Neural cell (in vitro differentiated cells): ENCODE data around the gene E2F4. TPM values are rescaled to one million over a fixed set of nuclear protein-coding genes. Genes with fewer than 3 reads are reported as not detected.

Experiments
- H2AFZ ChIP-seq: fragments of 200-600, 300-800 bp; sonication (generic), shearing (Covaris generic); 2 replicates; pipeline ENCODE4 v1.6.0; 2014; ENCODE audit warnings: low read depth, mild to moderate bottlenecking, antibody characterized with exemption, low read length, moderate library complexity
- H3F3A ChIP-seq: fragments of 200-600 bp; shearing (Covaris generic); 2 replicates; pipeline ENCODE4 v1.6.1; 2016; ENCODE audit warnings: mild to moderate bottlenecking, moderate library complexity, mixed read lengths, antibody characterized with exemption, low read length; ENCODE audit not compliant: insufficient read depth, poor library complexity, severe bottlenecking
- H3K27ac ChIP-seq: fragments of 200-600, 300-800 bp; sonication (generic), shearing (Covaris generic); 2 replicates; pipeline ENCODE4 v1.5.1; 2014; ENCODE audit warnings: mild to moderate bottlenecking, low read length, moderate library complexity
- H3K27me3 ChIP-seq: fragments of 300-800, 200-600 bp; sonication (generic), shearing (Covaris generic); 2 replicates; pipeline ENCODE4 v1.6.0; 2014; ENCODE audit warnings: mild to moderate bottlenecking, low read depth, low read length, moderate library complexity; ENCODE audit not compliant: insufficient read depth
- H3K36me3 ChIP-seq: fragments of 300-800, 200-600 bp; sonication (generic), shearing (Covaris generic); 2 replicates; pipeline ENCODE4 v1.5.1; 2014; ENCODE audit warnings: mild to moderate bottlenecking, antibody characterized with exemption, low read length, moderate library complexity; ENCODE audit not compliant: insufficient read depth
- H3K4me2 ChIP-seq: fragments of 300-800, 200-600 bp; sonication (generic), shearing (Covaris generic); 2 replicates; pipeline ENCODE4 v1.6.0; 2014; ENCODE audit warnings: mild to moderate bottlenecking, low read length
- H3K4me3 ChIP-seq: fragments of 300-800, 200-600 bp; sonication (generic), shearing (Covaris generic); 2 replicates; pipeline ENCODE4 v1.5.1; 2014; ENCODE audit warnings: mild to moderate bottlenecking, low read length, moderate library complexity
- H3K79me2 ChIP-seq: fragments of 200-600 bp; shearing (Covaris generic); replicated peaks from 2 replicates; pipeline ENCODE4 v1.6.0; 2014; ENCODE audit warnings: mild to moderate bottlenecking, low read length, moderate library complexity; ENCODE audit not compliant: insufficient read depth
- H3K9ac ChIP-seq: fragments of 300-800, 200-600 bp; sonication (generic), shearing (Covaris generic); 2 replicates; pipeline ENCODE4 v1.6.1; 2016; ENCODE audit warnings: mild to moderate bottlenecking, low read length, mixed read lengths
- H3K9me2 ChIP-seq: fragments of 200-600 bp; shearing (Covaris generic); 2 replicates; pipeline ENCODE4 v1.6.1; 2016; ENCODE audit warnings: mild to moderate bottlenecking, low read length, mixed read lengths; ENCODE audit not compliant: insufficient read depth
- H3K9me3 ChIP-seq: fragments of 200-600, 300-800 bp; sonication (generic), shearing (Covaris generic); 2 replicates; pipeline ENCODE4 v1.6.1; 2016; ENCODE audit warnings: mild to moderate bottlenecking, mixed run types, low read length, moderate library complexity, mixed read lengths
- H4K20me1 ChIP-seq: fragments of 200-600 bp; shearing (Covaris generic); 2 replicates; pipeline ENCODE4 v1.6.1; 2016; ENCODE audit warnings: mild to moderate bottlenecking, mixed run types; ENCODE audit not compliant: insufficient read depth
- CTCF ChIP-seq: fragments of 450-650 bp; IDR thresholded peaks from 2 replicates; pipeline ENCODE4 v1.5.1; 2014; ENCODE audit warnings: antibody characterized with exemption, mild to moderate bottlenecking, moderate library complexity; ENCODE audit not compliant: poor library complexity, severe bottlenecking
- EP300 ChIP-seq: fragments of 450-650 bp; conservative IDR thresholded peaks from 2 replicates; pipeline ENCODE4 v1.6.1; 2014; ENCODE audit warnings: antibody characterized with exemption, mild to moderate bottlenecking, moderate library complexity; ENCODE audit not compliant: poor library complexity, severe bottlenecking
- EZH2 ChIP-seq: fragments of 200-600, 300-800 bp; shearing (Covaris generic), sonication (generic); IDR thresholded peaks from 2 replicates; pipeline ENCODE4 v1.6.1; 2014; ENCODE audit warnings: antibody characterized with exemption, low read length, borderline replicate concordance, mild to moderate bottlenecking; ENCODE audit not compliant: insufficient read depth, poor library complexity, severe bottlenecking
- MXI1 ChIP-seq: fragments of 450-650 bp; conservative IDR thresholded peaks from 2 replicates; pipeline ENCODE4 v1.6.1; 2014; ENCODE audit warnings: antibody characterized with exemption, mild to moderate bottlenecking; ENCODE audit not compliant: poor library complexity, severe bottlenecking
- POLR2AphosphoS5 ChIP-seq: IDR thresholded peaks from 2 replicates; pipeline ENCODE4 v1.6.1; 2012
- RAD21 ChIP-seq: fragments of 450-650 bp; conservative IDR thresholded peaks from 2 replicates; pipeline ENCODE4 v1.6.1; 2014; ENCODE audit warnings: antibody characterized with exemption, mild to moderate bottlenecking, moderate library complexity
- SMC3 ChIP-seq: fragments of 450-650 bp; conservative IDR thresholded peaks from 2 replicates; pipeline ENCODE4 v1.6.1; 2014; ENCODE audit warnings: antibody characterized with exemption, mild to moderate bottlenecking, moderate library complexity; ENCODE audit not compliant: poor library complexity
- TAF1 ChIP-seq: IDR thresholded peaks from 2 replicates; pipeline ENCODE4 v1.6.1; 2012; ENCODE audit warnings: low read depth
- polyA plus RNA-seq: library from polyadenylated mRNA; depleted of rRNA; stranded (reverse); fragments of >200 nt; gene quantifications from 2 replicates; pipeline ENCODE4 v1.2.3, GENCODE V29; 2014
- TF ChIP-seq, protein P1 (sequence below): IDR thresholded peaks from 2 replicates; pipeline ENCODE4 v1.6.1; 2012; ENCODE audit warnings: borderline replicate concordance

The E2F4 gene
- polyA plus RNA-seq, 1 donor from 2014 or later, result 112 TPM

- no peak for TF ChIP-seq EZH2
- TF ChIP-seq TAF1, result no peak
- TF ChIP-seq SMC3, result no peak
- TF ChIP-seq, protein P1, sequence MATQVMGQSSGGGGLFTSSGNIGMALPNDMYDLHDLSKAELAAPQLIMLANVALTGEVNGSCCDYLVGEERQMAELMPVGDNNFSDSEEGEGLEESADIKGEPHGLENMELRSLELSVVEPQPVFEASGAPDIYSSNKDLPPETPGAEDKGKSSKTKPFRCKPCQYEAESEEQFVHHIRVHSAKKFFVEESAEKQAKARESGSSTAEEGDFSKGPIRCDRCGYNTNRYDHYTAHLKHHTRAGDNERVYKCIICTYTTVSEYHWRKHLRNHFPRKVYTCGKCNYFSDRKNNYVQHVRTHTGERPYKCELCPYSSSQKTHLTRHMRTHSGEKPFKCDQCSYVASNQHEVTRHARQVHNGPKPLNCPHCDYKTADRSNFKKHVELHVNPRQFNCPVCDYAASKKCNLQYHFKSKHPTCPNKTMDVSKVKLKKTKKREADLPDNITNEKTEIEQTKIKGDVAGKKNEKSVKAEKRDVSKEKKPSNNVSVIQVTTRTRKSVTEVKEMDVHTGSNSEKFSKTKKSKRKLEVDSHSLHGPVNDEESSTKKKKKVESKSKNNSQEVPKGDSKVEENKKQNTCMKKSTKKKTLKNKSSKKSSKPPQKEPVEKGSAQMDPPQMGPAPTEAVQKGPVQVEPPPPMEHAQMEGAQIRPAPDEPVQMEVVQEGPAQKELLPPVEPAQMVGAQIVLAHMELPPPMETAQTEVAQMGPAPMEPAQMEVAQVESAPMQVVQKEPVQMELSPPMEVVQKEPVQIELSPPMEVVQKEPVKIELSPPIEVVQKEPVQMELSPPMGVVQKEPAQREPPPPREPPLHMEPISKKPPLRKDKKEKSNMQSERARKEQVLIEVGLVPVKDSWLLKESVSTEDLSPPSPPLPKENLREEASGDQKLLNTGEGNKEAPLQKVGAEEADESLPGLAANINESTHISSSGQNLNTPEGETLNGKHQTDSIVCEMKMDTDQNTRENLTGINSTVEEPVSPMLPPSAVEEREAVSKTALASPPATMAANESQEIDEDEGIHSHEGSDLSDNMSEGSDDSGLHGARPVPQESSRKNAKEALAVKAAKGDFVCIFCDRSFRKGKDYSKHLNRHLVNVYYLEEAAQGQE, result no peak
- no peak for TF ChIP-seq MXI1
- no peak for TF ChIP-seq RAD21
- no peak for TF ChIP-seq EP300
- peak overlapping the region; percentile 91 for H3K4me3 ChIP-seq
Observed at GRCh38 chr16:67181346-67181745, 10.6 kb upstream of the E2F4 start.

DNA sequence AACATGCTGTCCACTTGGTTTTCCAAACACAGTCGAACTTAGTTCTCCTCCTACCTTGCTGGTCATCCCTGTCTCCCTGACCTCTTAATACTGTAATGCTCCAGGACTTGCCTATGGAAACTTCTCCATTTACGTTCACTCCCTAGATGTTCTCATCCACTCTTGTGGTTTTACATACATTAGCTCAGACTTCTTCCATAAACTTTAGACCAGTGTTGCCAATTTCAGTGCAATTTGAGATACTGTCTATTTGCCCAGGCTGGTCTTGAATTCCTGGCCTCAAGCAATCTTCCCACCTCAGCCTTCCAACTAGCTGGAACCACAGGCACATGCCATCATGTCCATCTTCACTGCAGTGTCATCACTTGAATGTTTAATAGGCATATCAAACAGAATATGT is 9.7 kb upstream of the E2F4 start:
- Histone ChIP-seq H3K9me2 (no peaks in the 10 kb centered on the region), H3K36me3 (no peaks in the 10 kb centered on the region), H3K27me3 (peaks cover 19% of the 10 kb centered on the region), H3K9me3 (no peaks in the 10 kb centered on the region), H3K79me2 (peaks cover 24% of the 10 kb centered on the region), H3K9ac (peak overlapping the region; percentile 94), H3F3A (no peaks in the 10 kb centered on the region), H2AFZ (no peak overlapping the region), H4K20me1 (peaks cover 9% of the 10 kb centered on the region), H3K4me2 (peak overlapping the region; percentile 76), H3K27ac (no peak overlapping the region), H3K4me3 (peak overlapping the region; percentile 91)
- TF ChIP-seq, protein P1, result no peak
- TF ChIP-seq TAF1 (no peak), EP300 (no peak), RAD21 (no peak), CTCF (no peak), MXI1 (no peak), POLR2AphosphoS5 (no peak), EZH2 (no peak)

More at GRCh38 chr16:67181346-67181745, 10.6 kb upstream of the E2F4 start:
- Histone ChIP-seq H2AFZ (no peak overlapping the region), H3K9me2 (no peaks in the 10 kb centered on the region), H3K36me3 (no peaks in the 10 kb centered on the region), H3F3A (no peaks in the 10 kb centered on the region), H3K9me3 (no peaks in the 10 kb centered on the region), H3K27me3 (peaks cover 20% of the 10 kb centered on the region), H3K4me2 (peak overlapping the region; percentile 19), H3K79me2 (peaks cover 24% of the 10 kb centered on the region), H4K20me1 (peaks cover 9% of the 10 kb centered on the region), H3K9ac (no peak overlapping the region), H3K27ac (no peak overlapping the region)
